Activated gamma-delta T cell treated with Interleukin-2 at 50 U/mL for 16 hours (primary cell): Measurements from ENCODE around the gene DDX24.

Experiments used
- DNase-seq: peaks from one replicate; pipeline ENCODE4 v3.0.0-alpha.2; 2020

Gene DDX24

GRCh38 chr14:94114589-94115057 lies 33.6 kb upstream of the DDX24 start:
- DNase-seq = no peak

GRCh38 chr14:94113908-94114588 lies 33.0 kb upstream of the DDX24 start:
- DNase-seq = no peak

- DNase-seq = no peak
Measured at GRCh38 chr14:94113490-94113889, 32.5 kb upstream of the DDX24 start.

GRCh38 chr14:94113073-94113472 lies 32.1 kb upstream of the DDX24 start:
- no peak for DNase-seq

GRCh38 chr14:94112513-94113063 lies 31.6 kb upstream of the DDX24 start:
- DNase-seq = no peak

- no peak for DNase-seq
Measured at GRCh38 chr14:94111276-94112095, 30.5 kb upstream of the DDX24 start.

GRCh38 chr14:94110552-94111181 lies 29.7 kb upstream of the DDX24 start, which contains the start of gene IFI27:
TSS of gene IFI27 (plus strand) at chr14:94110736.
- DNase-seq = no peak

GRCh38 chr14:94109915-94110250 lies 28.9 kb upstream of the DDX24 start:
- DNase-seq = no peak

- DNase-seq = no peak
Measured at GRCh38 chr14:94104731-94105130, 23.7 kb upstream of the DDX24 start.

GRCh38 chr14:94103554-94104150 lies 22.6 kb upstream of the DDX24 start:
- DNase-seq = no peak

- DNase-seq = no peak
Measured at GRCh38 chr14:94102768-94103482, 21.9 kb upstream of the DDX24 start.

- no peak for DNase-seq
Measured at GRCh38 chr14:94101748-94102147, 20.7 kb upstream of the DDX24 start.

GRCh38 chr14:94100847-94101246 lies 19.8 kb upstream of the DDX24 start:
- no peak for DNase-seq

GRCh38 chr14:94099006-94099405 lies 18.0 kb upstream of the DDX24 start:
- no peak for DNase-seq

- DNase-seq = no peak
Measured at GRCh38 chr14:94098326-94098992, 17.5 kb upstream of the DDX24 start.

GRCh38 chr14:94097091-94097490 lies 16.1 kb upstream of the DDX24 start:
- no peak for DNase-seq

- no peak for DNase-seq
Measured at GRCh38 chr14:94093418-94093817, 12.4 kb upstream of the DDX24 start.

GRCh38 chr14:94089479-94089878 lies 8.5 kb upstream of the DDX24 start:
- DNase-seq = no peak

- DNase-seq = no peak
Measured at GRCh38 chr14:94088516-94088915, 7.5 kb upstream of the DDX24 start.

GRCh38 chr14:94087891-94088290 lies 6.9 kb upstream of the DDX24 start:
- DNase-seq = no peak

- no peak for DNase-seq
Measured at GRCh38 chr14:94081386-94081820, 401 bp upstream of the DDX24 start.
